ENCODE measurements around the gene SPEM2.

SPEM2 gene

GRCh38 chr17:7403977-7404736 lies 21.3 kb upstream of the SPEM2 start, which contains the start of gene TMEM256:
TMEM256 (minus strand) TSS chr17:7404097; CDS start chr17:7404084, 13 bp downstream.
- DNase-seq (ENCODE audit: low read depth in 1 of 2, low spot score in 1 of 2): peak; percentile 93 to 96

DNA sequence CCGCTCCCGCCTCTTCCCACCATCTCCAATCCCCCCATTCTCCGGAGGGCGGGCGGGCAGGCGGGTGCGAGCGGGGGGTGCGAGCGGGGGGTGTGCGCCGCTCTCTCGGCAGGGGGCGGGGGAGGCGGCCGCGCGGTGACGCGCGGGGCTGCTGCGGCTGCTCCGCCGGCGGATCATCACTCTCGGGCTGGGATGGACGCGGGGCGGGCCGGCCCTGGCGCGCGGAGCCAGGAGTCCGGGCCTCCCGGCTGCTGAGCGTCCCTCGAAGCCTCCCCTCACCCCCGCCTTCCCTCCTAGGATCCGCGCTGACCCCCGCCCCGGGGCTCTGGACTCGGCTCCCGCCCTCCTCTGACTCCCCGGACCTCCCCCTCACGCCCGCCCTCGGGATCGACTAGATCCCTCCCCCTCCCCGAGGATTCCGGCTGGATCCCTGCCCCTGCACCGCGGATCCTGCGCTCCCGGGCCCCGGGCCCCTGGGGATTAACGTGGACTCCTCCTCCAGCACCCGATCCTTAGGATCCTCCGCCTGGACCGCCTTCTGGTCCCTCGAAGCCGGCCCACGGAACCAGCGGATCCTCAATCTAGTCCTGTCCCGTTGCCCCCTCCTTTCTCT lies 20.6 kb upstream of the SPEM2 start:
- peak in 1 of 2 donors; percentile 32 for DNase-seq (ENCODE audit: low read depth in 1 of 2, low spot score in 1 of 2)

- no peak for DNase-seq (ENCODE audit: low read depth in 1 of 2, low spot score in 1 of 2)
Observed at GRCh38 chr17:7405350-7406234, 19.8 kb upstream of the SPEM2 start.

DNA sequence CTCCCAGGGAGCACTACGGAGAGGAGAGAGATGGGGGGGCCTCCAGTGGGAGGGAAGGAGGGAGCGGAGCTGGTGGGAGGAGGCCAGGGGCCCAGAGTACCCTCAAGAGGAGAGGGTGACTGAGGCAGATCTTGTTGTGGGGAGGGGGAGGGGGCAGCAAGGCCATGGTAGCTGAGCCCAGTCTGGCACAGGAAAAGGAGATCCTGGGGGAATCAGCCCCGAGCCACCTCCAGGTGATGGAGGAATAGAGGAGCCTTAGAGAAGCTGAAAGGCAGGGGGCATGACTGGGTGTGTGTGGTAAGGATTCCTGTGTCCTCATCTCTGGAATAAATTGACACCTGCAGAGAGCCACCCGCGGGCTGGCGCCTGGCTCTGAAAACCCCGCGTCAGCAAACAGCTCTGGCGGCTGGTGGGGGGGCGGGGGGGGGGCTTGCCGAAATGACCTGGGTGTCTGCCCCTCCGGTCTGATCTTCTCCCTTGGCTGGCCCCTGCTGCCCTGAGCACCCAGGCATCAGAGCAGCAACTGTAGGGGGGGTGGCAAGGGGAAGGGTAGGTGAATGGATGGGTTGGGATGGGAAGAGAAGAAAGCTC lies 19.1 kb upstream of the SPEM2 start:
- no peak for DNase-seq (ENCODE audit: low read depth in 1 of 2, low spot score in 1 of 2)

GRCh38 chr17:7407082-7407481 lies 18.3 kb upstream of the SPEM2 start:
- DNase-seq (ENCODE audit: low read depth in 1 of 2, low spot score in 1 of 2): no peak

DNA sequence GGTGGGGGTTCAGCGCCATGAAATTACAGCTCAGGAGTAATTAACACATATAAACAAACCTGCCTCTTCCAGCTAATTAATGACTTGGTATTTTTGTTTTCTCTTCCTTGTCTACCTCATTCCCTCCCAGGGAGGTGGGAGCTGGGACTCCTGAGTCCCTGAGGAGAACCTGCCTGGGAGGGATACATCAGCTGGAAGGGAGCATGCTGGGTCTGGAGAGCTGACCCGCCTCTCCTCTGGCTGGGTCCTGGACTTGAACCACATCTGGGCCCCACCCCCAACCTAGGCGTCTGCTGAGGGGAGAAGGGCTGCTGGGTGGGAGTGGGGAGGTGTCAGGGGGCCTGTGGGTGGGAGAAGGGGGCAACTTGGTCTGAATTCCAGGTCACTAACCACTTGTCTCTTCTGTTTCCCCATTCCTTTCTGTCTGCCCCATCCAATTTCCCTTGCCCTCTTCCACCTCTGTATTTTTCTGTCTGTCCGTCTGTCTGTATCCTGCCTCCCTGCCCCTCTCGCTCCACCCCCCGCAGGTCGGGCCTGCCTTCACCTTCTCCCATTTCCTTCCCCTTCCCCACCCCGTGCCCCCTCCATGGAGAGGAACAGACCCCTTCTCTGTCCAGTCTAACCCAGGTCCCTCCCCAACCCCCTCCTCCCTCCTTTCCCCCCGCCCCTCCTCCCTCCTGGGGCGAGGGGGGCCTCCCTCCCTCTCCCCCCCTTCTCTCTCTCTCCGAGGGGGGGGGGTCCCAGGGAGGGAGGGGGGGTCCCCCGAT lies 17.7 kb upstream of the SPEM2 start, which contains the start of gene NLGN2:
Gene NLGN2, plus strand, starts transcription at position 361 of the 767 bp plus-strand sequence. CDS start 411 bp downstream, outside the sequence.
- no peak for DNase-seq (ENCODE audit: low read depth in 1 of 2, low spot score in 1 of 2)

GRCh38 chr17:7408252-7408727 lies 17.1 kb upstream of the SPEM2 start:
- no peak for DNase-seq (ENCODE audit: low read depth in 1 of 2, low spot score in 1 of 2)

GRCh38 chr17:7408863-7409262 lies 16.6 kb upstream of the SPEM2 start:
- DNase-seq (ENCODE audit: low read depth in 1 of 2, low spot score in 1 of 2): no peak

DNA sequence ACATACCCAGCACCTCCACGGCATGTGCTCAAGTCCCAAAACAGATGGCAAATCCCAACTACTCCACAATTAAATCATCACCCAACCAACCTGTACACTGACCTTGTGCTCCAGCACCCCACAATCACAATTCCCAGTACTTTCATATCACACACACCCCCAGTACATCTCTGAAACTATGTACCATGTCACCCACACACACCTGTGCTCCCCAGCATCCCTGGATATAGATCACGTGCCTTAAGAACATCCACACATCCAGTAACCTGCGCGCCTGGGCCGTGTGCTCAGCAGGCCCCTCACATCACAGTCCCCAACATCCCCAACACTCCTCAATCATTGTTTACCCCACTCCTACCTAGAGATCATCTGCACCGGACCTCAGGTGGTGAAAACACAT lies 15.7 kb upstream of the SPEM2 start:
- no peak for DNase-seq (ENCODE audit: low read depth in 1 of 2, low spot score in 1 of 2)

GRCh38 chr17:7410634-7411426 lies 14.6 kb upstream of the SPEM2 start:
- DNase-seq (ENCODE audit: low read depth in 1 of 2, low spot score in 1 of 2): no peak

DNA sequence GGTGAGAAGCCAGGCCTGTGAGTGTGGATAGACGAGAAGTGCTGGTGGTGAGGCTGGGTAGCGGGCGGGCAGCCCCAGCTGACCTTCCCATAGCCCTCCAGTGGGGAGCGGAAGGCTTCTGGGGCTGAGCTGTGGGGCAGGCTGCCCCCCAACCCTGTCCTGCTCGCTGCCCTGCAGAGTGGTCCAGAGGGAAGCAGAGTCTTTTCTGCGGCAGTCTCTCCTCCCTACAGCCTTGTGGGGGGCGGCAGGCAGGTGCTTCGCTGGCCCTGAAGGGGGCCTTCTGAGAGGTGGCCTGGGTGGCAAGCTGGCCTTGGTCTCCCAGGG lies 14.0 kb upstream of the SPEM2 start:
- DNase-seq (ENCODE audit: low read depth in 1 of 2, low spot score in 1 of 2): no peak

- no peak for DNase-seq (ENCODE audit: low read depth in 1 of 2, low spot score in 1 of 2)
Observed at GRCh38 chr17:7413346-7413985, 11.9 kb upstream of the SPEM2 start.

GRCh38 chr17:7414837-7415236 lies 10.6 kb upstream of the SPEM2 start:
- no peak for DNase-seq (ENCODE audit: low read depth in 1 of 2, low spot score in 1 of 2)

DNA sequence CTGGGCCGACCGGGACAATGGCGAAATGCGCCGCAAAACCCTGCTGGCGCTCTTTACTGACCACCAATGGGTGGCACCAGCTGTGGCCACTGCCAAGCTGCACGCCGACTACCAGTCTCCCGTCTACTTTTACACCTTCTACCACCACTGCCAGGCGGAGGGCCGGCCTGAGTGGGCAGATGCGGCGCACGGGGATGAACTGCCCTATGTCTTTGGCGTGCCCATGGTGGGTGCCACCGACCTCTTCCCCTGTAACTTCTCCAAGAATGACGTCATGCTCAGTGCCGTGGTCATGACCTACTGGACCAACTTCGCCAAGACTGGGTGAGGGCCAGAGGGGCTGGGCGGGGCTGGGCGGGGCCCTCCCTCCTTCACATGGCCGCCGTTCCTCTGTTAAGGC lies 9.6 kb upstream of the SPEM2 start:
- no peak for DNase-seq (ENCODE audit: low read depth in 1 of 2, low spot score in 1 of 2)

DNA sequence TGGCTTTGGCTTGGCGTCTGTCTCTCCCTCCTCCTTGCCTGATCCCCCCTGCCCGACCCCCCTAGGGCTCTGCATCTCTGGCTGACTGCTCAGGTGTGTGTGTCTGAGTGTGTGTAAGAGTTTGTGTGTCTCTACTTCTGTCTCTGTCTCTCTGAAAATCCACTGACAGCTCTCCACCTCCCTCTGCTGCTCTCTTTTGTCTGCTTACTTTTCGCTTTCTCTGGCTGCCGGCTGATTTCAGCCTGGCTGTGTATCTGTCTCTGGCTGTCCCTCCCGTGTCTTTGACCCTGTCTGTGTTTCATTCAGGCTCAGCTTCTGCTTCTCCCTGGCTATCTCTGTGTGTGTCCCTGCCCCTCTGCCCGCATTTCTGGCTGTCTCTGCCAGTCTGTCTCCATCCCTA lies 9.1 kb upstream of the SPEM2 start:
- no peak for DNase-seq (ENCODE audit: low read depth in 1 of 2, low spot score in 1 of 2)

GRCh38 chr17:7417056-7417655 lies 8.3 kb upstream of the SPEM2 start:
- no peak for DNase-seq (ENCODE audit: low read depth in 1 of 2, low spot score in 1 of 2)

GRCh38 chr17:7418472-7419152 lies 6.8 kb upstream of the SPEM2 start:
- DNase-seq (ENCODE audit: low read depth in 1 of 2, low spot score in 1 of 2): no peak
